HG02885 (cell line): ENCODE measurements around the gene NAA40.

Experiments
- ATAC-seq: cut with Tn5 transposase; IDR thresholded peaks from one replicate; pipeline ENCODE4 v1.9.1; 2021; ENCODE audit warnings: mild to moderate bottlenecking; ENCODE audit not compliant: unreplicated experiment, poor library complexity

Gene NAA40

DNA sequence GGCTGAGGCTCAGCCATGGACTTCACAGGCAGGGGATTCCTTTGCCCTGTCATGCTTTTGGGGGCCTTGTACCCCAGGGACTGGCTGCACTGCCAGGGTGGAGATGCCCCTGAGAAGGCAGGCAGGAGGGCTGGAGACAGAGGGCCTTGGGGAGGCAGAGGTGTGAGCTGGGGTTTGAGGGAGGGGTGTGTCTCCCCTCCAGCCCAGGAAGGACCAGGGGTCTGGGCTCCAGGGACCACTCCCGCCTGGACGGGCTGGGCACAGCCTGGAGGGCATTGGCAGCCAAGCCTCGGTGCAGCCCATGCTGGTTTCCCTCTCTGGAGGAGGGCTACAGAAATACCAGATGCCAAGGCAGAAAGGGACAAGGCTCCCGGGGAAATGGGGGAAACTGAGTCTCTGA, 66.9 kb downstream of the NAA40 start:
- no peak for ATAC-seq

DNA sequence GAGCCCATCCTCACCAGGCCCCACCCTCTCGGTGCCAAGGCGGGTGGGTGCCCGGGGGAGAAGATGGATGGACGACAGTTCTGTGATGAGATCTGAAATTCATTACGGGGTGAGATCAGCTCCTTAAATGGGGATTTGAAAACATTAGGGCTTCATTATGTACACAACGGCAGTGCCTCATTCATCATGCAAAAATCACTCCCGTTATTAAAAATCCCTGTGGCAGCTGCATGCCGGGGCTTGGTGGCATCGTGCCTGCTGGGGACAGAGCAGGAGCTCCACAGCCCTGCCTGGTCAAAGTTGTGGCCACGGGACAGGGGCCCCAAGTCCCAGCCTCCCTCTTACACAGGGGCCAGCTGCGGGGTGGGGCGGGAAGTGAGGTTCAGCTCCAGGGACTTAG, 67.6 kb downstream of the NAA40 start:
- ATAC-seq: no peak
